Vagina (tissue), 2 donors: ENCODE results near the gene TMEM242.

Source experiments
- POLR2AphosphoS5 ChIP-seq, 2 donors: sonication (generic); formaldehyde crosslinking; IDR thresholded peaks; one replicate each; pipeline ENCODE4 v1.9.0; 2017; ENCODE audit warnings: antibody characterized with exemption in 2 of 2, mild to moderate bottlenecking in 2 of 2, low read depth in 1 of 2; ENCODE audit not compliant: insufficient read depth in 1 of 2
- TF ChIP-seq, protein P1 (sequence below), 3 experiments: fragments of 450-650 bp in 2 of 3; fragments of 200-600 bp in 1 of 3; sonication (generic) in 1 of 3; IDR thresholded peaks; one replicate each; pipeline ENCODE4 v1.5.1; 2017 to 2019; ENCODE audit warnings: antibody characterized with exemption in 3 of 3, mild to moderate bottlenecking in 2 of 3, moderate library complexity in 2 of 3

DNA sequence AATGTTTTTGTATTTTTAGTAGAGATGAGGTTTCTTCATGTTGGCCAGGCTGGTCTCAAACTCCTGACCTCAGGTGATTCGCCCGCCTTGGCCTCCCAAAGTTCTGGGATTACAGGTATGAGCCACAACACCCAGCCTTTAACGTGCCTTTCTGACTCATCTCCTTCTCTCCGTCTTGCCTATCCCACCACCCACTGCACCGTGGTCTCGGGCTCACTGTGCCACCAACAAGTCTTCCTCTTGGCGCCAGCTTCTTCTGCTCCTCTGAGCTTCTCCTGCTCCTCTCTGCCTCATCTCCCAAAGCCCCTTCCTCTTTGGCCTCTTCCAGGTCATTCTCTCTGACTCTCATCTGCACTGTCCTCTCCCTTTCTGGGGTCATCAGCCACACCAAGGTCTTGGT is 41.0 kb downstream of the TMEM242 start:
- TF ChIP-seq POLR2AphosphoS5 (IDR thresholded peaks at IDR 0.05; ENCODE audit: insufficient read depth in 1 of 2, low read depth in 1 of 2) = no peak
- TF ChIP-seq, protein P1, sequence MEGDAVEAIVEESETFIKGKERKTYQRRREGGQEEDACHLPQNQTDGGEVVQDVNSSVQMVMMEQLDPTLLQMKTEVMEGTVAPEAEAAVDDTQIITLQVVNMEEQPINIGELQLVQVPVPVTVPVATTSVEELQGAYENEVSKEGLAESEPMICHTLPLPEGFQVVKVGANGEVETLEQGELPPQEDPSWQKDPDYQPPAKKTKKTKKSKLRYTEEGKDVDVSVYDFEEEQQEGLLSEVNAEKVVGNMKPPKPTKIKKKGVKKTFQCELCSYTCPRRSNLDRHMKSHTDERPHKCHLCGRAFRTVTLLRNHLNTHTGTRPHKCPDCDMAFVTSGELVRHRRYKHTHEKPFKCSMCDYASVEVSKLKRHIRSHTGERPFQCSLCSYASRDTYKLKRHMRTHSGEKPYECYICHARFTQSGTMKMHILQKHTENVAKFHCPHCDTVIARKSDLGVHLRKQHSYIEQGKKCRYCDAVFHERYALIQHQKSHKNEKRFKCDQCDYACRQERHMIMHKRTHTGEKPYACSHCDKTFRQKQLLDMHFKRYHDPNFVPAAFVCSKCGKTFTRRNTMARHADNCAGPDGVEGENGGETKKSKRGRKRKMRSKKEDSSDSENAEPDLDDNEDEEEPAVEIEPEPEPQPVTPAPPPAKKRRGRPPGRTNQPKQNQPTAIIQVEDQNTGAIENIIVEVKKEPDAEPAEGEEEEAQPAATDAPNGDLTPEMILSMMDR (IDR thresholded peaks at IDR 0.05) = no peak
